HL-60 (cell line): ENCODE results near the gene CACNA1C.

Experiments
- CTCF ChIP-seq: IDR thresholded peaks from one replicate; pipeline ENCODE4 v1.5.1; 2011; ENCODE audit warnings: low read length, control low read depth, inconsistent platforms; ENCODE audit not compliant: insufficient read depth
- GABPA ChIP-seq: IDR thresholded peaks from 2 replicates; pipeline ENCODE4 v1.6.1; 2012; ENCODE audit warnings: low read depth

- TF ChIP-seq CTCF = no peak
- TF ChIP-seq GABPA = no peak
Measured at GRCh38 chr12:2617365-2617764, 564.6 kb downstream of the CACNA1C start.
